ENCODE measurements around the gene HDAC11.
"Not testable (repeated sequence)": the region's sequence is repeated elsewhere in the genome, so short reads cannot be mapped to it uniquely, and the experiment has no call there.

HDAC11 gene

DNA sequence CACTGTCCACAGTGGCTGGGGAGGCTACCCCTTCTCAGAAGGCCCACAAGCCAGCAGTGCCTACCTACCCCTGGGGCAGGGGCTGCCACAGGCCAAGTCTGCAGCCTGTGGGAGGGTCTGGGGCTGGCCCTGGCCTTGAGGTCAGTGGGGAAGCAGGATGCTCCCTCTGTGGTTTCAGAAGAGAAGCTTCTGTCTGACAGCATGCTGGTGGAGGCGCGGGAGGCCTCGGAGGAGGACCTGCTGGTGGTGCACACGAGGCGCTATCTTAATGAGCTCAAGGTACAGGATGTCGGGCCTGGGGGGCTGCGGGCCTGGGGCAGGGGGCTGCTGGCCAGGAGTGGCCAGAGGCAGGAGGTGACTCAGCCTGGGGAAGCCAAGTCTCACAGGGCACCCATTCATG is 3.2 kb downstream of the HDAC11 start:
- no peaks in the 10 kb centered on the region for H3K4me1 ChIP-seq
- no peak overlapping the region for H3K4me3 ChIP-seq (ENCODE audit: low read depth, low read length)
- no peaks in the 10 kb centered on the region for H3K27me3 ChIP-seq
- no peak for DNase-seq
- H3K9me3 ChIP-seq, result no peaks in the 10 kb centered on the region
- TF ChIP-seq, protein P1, sequence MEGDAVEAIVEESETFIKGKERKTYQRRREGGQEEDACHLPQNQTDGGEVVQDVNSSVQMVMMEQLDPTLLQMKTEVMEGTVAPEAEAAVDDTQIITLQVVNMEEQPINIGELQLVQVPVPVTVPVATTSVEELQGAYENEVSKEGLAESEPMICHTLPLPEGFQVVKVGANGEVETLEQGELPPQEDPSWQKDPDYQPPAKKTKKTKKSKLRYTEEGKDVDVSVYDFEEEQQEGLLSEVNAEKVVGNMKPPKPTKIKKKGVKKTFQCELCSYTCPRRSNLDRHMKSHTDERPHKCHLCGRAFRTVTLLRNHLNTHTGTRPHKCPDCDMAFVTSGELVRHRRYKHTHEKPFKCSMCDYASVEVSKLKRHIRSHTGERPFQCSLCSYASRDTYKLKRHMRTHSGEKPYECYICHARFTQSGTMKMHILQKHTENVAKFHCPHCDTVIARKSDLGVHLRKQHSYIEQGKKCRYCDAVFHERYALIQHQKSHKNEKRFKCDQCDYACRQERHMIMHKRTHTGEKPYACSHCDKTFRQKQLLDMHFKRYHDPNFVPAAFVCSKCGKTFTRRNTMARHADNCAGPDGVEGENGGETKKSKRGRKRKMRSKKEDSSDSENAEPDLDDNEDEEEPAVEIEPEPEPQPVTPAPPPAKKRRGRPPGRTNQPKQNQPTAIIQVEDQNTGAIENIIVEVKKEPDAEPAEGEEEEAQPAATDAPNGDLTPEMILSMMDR (IDR thresholded peaks at IDR 0.05; ENCODE audit: low read depth, low read length), result no peak
- H3K36me3 ChIP-seq, result no peaks in the 10 kb centered on the region

DNA sequence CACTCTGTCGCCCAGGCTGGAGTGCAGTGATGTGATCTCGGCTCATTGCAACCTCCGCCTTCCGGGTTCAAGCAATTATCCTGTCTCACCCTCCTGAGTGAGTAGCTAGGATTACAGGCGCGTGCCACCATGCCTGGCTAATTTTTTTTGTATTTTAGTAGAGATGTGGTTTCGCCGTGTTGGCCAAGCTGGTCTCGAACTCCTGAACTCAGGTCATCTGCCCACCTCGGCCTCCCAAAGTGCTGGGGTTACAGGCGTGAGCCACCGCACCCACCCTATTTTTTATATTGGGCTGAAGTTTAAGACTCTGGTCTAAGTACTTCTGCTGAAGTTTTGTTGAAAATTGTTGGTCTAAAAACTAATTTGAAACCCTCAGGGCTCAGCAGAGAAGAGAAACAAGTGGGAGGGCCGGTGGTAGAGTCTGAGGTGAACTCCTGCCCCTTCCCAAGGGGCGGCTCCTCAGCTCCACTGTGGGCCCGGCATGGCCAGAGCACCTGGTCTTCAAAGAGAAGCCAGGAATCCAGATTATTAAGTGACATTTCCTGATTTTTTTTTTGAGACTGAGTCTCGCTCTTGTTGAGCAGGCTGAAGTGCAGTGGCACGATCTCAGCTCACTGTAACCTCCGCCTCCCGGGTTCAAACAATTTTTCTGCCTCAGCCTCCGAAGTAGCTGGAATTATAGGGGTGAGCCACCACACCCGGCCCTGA is 4.0 kb downstream of the HDAC11 start:
- no peaks in the 10 kb centered on the region for H3K27me3 ChIP-seq
- TF ChIP-seq, protein P1 (IDR thresholded peaks at IDR 0.05; ENCODE audit: low read depth, low read length), result no peak
- H3K9me3 ChIP-seq, result no peaks in the 10 kb centered on the region

DNA sequence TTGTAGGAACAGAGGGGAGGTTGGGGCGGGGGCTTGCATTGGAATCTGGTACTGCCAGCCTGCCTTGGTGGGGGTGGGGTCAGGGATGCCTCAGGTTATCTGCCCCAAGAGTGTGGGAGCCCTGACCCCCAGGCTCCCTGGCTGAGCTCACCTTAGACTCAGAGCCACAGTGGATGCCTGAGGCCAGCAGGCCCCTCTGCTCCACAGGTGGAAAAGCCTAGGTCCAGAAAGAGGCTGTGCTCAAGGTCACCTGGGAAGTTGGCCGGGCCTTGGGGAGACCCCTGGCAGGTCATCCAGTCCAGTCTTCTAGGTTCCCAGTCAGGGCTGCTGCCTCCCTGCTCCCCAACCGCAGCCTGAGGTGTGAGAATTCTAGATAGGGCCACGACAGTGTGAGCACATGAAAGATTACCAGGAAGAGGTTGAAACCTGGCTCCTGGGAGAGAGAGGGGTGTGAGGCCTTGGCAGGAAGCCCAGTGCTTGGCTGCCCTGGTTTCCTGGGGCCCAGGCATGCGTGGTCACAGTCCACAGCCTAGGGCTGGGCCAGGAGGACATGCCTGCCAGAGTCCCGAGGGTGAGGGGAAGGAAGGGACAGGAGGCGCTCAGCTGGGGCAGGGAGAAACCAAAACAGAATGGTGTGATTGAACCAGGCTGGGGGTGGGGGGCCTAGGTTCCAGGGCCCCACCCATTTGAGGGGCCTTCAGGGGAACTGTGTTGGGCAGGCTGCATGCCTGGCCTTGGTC is 4.9 kb downstream of the HDAC11 start:
- H3K4me1 ChIP-seq, result no peaks in the 10 kb centered on the region
- H3K9me3 ChIP-seq, result no peaks in the 10 kb centered on the region
- no peaks in the 10 kb centered on the region for H3K27me3 ChIP-seq
- no peak overlapping the region for H3K4me3 ChIP-seq (ENCODE audit: low read depth, low read length)
- no peaks in the 10 kb centered on the region for H3K36me3 ChIP-seq
- TF ChIP-seq, protein P1 (IDR thresholded peaks at IDR 0.05; ENCODE audit: low read depth, low read length), result no peak
- DNase-seq, result peak; percentile 71

More for the DNA sequence above, 4.0 kb downstream of the HDAC11 start:
- Histone ChIP-seq H3K4me3 (ENCODE audit: low read depth, low read length) (no peak overlapping the region), H3K4me1 (no peaks in the 10 kb centered on the region), H3K36me3 (no peaks in the 10 kb centered on the region)
- no peak for DNase-seq

DNA sequence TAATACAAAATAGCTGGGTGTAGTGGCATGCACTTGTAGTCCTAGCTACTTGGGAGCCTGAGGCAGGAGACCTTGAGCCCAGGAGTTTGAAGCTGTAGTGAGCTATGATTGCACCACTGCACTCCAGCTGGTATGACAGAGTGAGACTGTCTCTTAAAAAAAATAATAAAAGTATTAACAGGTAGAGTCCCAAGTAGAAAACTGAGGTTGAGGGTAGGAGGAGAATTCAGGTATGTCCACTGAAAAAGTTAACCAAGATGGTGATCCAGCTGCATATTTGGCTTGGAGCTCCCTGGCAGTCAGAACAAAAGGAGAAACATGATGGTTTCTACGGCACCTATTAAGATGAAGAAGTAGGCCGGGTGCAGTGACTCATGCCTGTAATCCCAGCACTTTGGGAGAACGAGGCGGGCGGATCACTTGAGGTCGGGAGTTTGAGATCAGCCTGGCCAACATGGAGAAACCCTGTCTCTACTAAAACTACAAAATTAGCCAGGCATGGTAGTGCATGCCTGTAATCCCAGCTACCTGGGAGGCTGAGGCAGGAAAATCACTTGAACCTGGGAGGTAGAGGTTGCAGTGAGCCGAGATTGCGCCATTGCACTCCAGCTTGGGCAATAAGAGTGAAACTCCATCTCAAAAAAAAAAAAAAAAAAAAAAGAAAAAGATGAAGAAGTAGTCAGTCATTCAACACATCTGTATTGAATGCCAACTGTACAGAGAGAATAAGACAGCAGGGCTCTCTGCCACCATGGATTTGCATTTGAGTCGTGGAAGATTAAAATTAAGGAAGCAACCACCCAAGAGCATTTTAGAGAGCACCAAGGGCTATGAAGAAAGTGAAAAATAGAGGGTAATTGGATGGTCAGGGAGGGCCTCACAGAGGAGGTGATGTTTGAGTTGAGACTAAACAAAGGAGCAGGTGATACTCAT is 5.8 kb downstream of the HDAC11 start:
- H3K4me1 ChIP-seq; H3K36me3 ChIP-seq; H3K4me3 ChIP-seq (ENCODE audit: low read depth, low read length); H3K27me3 ChIP-seq; H3K9me3 ChIP-seq; DNase-seq: not testable (repeated sequence)

DNA sequence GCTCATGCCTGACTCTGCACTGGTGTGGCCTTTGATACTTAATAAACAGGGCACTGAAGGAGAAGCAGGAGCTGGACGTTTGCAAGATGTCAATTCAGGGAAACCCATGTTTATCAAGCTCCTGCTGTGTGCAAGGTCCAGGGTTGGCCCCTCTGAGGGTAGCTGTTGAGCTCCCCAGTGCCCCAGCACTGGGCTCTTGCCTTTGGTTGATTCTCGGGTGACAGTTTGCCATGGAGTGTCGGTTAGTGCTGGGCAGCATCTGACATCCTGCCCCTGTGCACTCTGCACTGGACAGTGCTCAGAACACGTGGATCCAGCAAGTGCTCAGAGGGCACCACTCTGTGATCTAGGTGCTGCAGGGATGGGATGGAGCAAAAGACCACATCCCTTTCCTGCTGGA is 7.3 kb downstream of the HDAC11 start:
- Histone ChIP-seq H3K4me1 (no peaks in the 10 kb centered on the region), H3K9me3 (no peaks in the 10 kb centered on the region), H3K4me3 (ENCODE audit: low read depth, low read length) (no peak overlapping the region), H3K27me3 (no peaks in the 10 kb centered on the region), H3K36me3 (no peaks in the 10 kb centered on the region)
- no peak for DNase-seq
- TF ChIP-seq, protein P1 (IDR thresholded peaks at IDR 0.05; ENCODE audit: low read depth, low read length), result no peak

DNA sequence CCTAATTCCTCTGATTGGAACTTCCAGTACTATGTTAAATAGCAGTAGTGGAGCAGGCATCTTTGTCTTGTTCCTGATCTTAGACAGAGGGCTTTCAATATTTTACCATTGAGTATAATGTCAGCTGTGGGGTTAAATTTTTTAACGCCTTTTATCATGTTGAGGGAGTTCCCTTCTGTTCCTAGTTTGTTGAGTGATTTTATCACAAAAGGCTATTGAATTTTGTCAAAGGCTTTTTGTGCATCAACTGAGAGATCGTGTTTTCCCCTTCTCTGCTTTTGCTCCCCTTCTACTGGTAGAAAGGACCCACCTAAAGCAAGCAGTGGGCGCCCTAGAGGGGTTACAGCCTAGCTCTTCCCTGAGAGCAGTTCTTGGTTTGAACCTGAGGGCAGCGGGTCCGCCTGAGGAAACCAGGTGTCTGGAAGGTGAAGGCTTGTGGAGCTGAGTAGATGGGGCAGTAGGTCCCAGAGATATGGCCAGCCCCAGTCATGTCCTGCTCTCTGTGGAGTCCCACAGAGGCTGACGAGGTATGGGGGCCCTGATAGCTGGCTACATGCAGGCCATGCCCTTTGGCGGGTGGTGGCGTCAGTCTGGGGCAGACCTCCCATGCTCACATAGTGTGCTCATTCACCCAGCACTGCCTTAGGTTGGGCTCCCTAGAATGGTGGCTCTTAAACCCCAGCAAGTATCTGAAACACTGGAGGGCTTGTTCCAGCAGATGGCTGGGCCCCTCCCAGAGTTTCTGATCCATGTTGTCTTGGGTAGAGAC is 11.3 kb downstream of the HDAC11 start:
- no peaks in the 10 kb centered on the region for H3K36me3 ChIP-seq
- TF ChIP-seq, protein P1 (IDR thresholded peaks at IDR 0.05; ENCODE audit: low read depth, low read length), result no peak
- no peak overlapping the region for H3K4me3 ChIP-seq (ENCODE audit: low read depth, low read length)
- H3K27me3 ChIP-seq, result no peaks in the 10 kb centered on the region
- no peaks in the 10 kb centered on the region for H3K9me3 ChIP-seq
- no peak for DNase-seq
- H3K4me1 ChIP-seq, result no peaks in the 10 kb centered on the region; the same call in 1 of the 2 replicates

Measured in BE2C (cell line).